Measurements from ENCODE around the gene GNAQ. TPM values are rescaled to one million over a fixed set of nuclear protein-coding genes. Genes with fewer than 3 reads are reported as not detected.

The GNAQ gene
- total and polyA plus RNA-seq, 2 of the 4 experiments (the other 2 are of a cell fraction), result 23.1 to 50.7 TPM

DNA sequence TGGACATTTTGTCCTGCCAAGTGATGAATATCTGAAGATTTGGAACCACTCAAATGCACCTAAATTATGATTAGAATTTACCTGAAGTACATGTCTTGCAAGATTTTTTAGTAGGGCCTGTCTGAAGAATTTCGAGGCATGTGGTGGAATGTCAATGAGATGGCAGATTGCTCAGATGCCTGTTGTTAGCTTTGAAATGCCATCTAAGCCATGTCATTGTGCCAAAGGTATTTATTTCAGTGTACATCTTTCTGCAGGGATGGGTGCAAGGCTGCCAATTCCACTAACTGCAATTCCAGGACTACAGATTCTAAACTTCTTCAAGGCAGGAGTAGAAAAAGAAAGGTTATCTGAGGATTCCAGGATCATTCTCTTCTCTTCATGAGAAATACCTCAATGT lies 9.1 kb upstream of the GNAQ start:
- Histone ChIP-seq H3K23ac (ENCODE audit: low read depth, low read length) (no peak overlapping the region), H2BK5ac (ENCODE audit: low read depth, low read length, poor library complexity, severe bottlenecking) (no peak overlapping the region), H2AFZ (replicated peaks; ENCODE audit: low read length, poor library complexity) (no peak overlapping the region), H3K4me2 (ENCODE audit: low read depth, low read length) (no peak overlapping the region), H3K79me1 (ENCODE audit: low read depth in 1 of 2, low read length in 2 of 2) (no peaks in the 10 kb centered on the region), H3K27me3 (ENCODE audit: control insufficient read depth, insufficient read depth, low read length) (peaks cover 14% of the 10 kb centered on the region), H3K4me1 (ENCODE audit: control insufficient read depth, insufficient read depth, low read length) (no peaks in the 10 kb centered on the region), H3K4ac (ENCODE audit: low read depth, low read length) (no peak overlapping the region), H3K9ac (ENCODE audit: low read depth, low read length) (no peak overlapping the region), H3K27ac (ENCODE audit: insufficient read depth, low read length) (no peak overlapping the region), H3K18ac (ENCODE audit: low read depth, low read length) (no peak overlapping the region), H2BK15ac (ENCODE audit: low read depth, low read length) (no peak overlapping the region), H3K36me3 (ENCODE audit: control insufficient read depth, insufficient read depth, low read length) (no peaks in the 10 kb centered on the region), H3K14ac (replicated peaks; ENCODE audit: low read depth, low read length) (no peak overlapping the region), H2BK120ac (ENCODE audit: low read depth, low read length) (no peak overlapping the region), H4K20me1 (ENCODE audit: insufficient read depth, low read length) (no peaks in the 10 kb centered on the region), H4K8ac (ENCODE audit: low read depth in 2 of 2, low read length in 2 of 2) (no peak overlapping the region), H3K56ac (ENCODE audit: extremely low read depth, insufficient read depth, low read length) (no peak overlapping the region), H2BK20ac (ENCODE audit: low read depth, low read length) (no peak overlapping the region), H2AK5ac (ENCODE audit: low read depth, low read length) (no peak overlapping the region), H4K5ac (ENCODE audit: low read depth, low read length) (no peak overlapping the region), H3K9me1 (ENCODE audit: insufficient read depth, low read length) (no peaks in the 10 kb centered on the region), H3K4me3 (ENCODE audit: insufficient read depth, low read depth, low read length) (no peak overlapping the region), H4K91ac (ENCODE audit: insufficient read depth, low read depth, low read length) (no peak overlapping the region), H2AK9ac (replicated peaks; ENCODE audit: low read depth, low read length, poor library complexity) (no peak overlapping the region), H3K9me3 (ENCODE audit: control insufficient read depth, insufficient read depth, low read length) (no peaks in the 10 kb centered on the region)
- dilution Hi-C loops (cut with HindIII; ENCODE audit: low sequenced_read_pairs, unreplicated experiment), result no loop called here
- no TSS peak for BruUV-seq (replicated peaks)
- ChIA-PET POLR2A (ENCODE audit: unreplicated experiment) (no interaction called here), CTCF (no interaction called here)
- ATAC-seq (ENCODE audit: low read depth) (no peak), DNase-seq (no peak)
- TF ChIP-seq MXI1 (IDR thresholded peaks at IDR 0.05; ENCODE audit: borderline replicate concordance, low read depth, low read length), result no peak
- no peak for TF ChIP-seq RCOR1 (IDR thresholded peaks at IDR 0.05; ENCODE audit: insufficient replicate concordance, low read length)
- no peak for TF ChIP-seq BHLHE40 (IDR thresholded peaks at IDR 0.05; ENCODE audit: low read depth, low read length)
- TF ChIP-seq, protein P1, sequence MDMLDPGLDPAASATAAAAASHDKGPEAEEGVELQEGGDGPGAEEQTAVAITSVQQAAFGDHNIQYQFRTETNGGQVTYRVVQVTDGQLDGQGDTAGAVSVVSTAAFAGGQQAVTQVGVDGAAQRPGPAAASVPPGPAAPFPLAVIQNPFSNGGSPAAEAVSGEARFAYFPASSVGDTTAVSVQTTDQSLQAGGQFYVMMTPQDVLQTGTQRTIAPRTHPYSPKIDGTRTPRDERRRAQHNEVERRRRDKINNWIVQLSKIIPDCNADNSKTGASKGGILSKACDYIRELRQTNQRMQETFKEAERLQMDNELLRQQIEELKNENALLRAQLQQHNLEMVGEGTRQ (IDR thresholded peaks at IDR 0.05; ENCODE audit: low read depth, low read length), result no peak
- no peak for TF ChIP-seq MAZ (IDR thresholded peaks at IDR 0.05; ENCODE audit: borderline replicate concordance, low read depth, low read length)
- TF ChIP-seq, protein P2, sequence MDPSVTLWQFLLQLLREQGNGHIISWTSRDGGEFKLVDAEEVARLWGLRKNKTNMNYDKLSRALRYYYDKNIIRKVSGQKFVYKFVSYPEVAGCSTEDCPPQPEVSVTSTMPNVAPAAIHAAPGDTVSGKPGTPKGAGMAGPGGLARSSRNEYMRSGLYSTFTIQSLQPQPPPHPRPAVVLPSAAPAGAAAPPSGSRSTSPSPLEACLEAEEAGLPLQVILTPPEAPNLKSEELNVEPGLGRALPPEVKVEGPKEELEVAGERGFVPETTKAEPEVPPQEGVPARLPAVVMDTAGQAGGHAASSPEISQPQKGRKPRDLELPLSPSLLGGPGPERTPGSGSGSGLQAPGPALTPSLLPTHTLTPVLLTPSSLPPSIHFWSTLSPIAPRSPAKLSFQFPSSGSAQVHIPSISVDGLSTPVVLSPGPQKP (IDR thresholded peaks at IDR 0.05; ENCODE audit: borderline replicate concordance, low read depth, low read length), result no peak
- TF ChIP-seq FOS (IDR thresholded peaks at IDR 0.05; ENCODE audit: low read depth, low read length), result no peak
- no peak for TF ChIP-seq RFX5 (IDR thresholded peaks at IDR 0.05; ENCODE audit: low read depth, low read length)
- TF ChIP-seq POLR2A (IDR thresholded peaks at IDR 0.05; ENCODE audit: low read depth, low read length), result no peak
- no peak for TF ChIP-seq CHD1 (IDR thresholded peaks at IDR 0.05; ENCODE audit: low read depth, low read length)
- no peak for TF ChIP-seq MAFK (IDR thresholded peaks at IDR 0.05; ENCODE audit: low read depth, low read length)
- TF ChIP-seq NFE2L2 (IDR thresholded peaks at IDR 0.05; ENCODE audit: low read depth, low read length), result no peak
- TF ChIP-seq CTCF (conservative IDR thresholded peaks at IDR 0.05; ENCODE audit: low read depth, low read length), result no peak
- WGBS, 2 experiments (ENCODE audit: extremely low coverage in 2 of 2, insufficient read length in 1 of 2), result 29% methylated on average over 1 of the region's 1 CpG; no CpG with 5 or more reads in 1 of the 2 experiments
- intact Hi-C loops (cut with micrococcal nuclease), result no loop called here
- in situ Hi-C loops (cut with MboI; ENCODE audit: low sequenced_read_pairs), result no loop called here

All from IMR-90 (cell line).